Psoas muscle (tissue), 8 donors: ENCODE data around the gene MPL. TPM values are rescaled to one million over a fixed set of nuclear protein-coding genes. Genes with fewer than 3 reads are reported as not detected.

Experiments
- ATAC-seq, 4 donors: fragments of 200-7000 bp; cut with Tn5 transposase; one replicate each; pipeline ENCODE4 v1.9.1; 2020; ENCODE audit warnings: moderate library complexity in 3 of 4, mild to moderate bottlenecking in 2 of 4
- DNase-seq, 2 donors: peaks; one replicate each; pipeline ENCODE4 v3.0.0-alpha.2; 2020
- H3K27ac ChIP-seq: fragments of 200-600 bp; one replicate; pipeline ENCODE4 v1.8.0; 2022
- H3K27me3 ChIP-seq, 3 donors: fragments of 200-600 bp in 1 of 3; one replicate each; pipeline versions ENCODE4 v1.6.1 to v1.8.0; 2013 to 2022; ENCODE audit warnings: low read length in 2 of 3, mild to moderate bottlenecking in 2 of 3, moderate library complexity in 1 of 3; ENCODE audit not compliant: insufficient read depth in 3 of 3
- H3K36me3 ChIP-seq, 2 donors: fragments of 200-600 bp in 1 of 2; one replicate each; pipeline versions ENCODE4 v1.6.1 to v1.8.0; 2013 to 2022; ENCODE audit warnings: low read depth in 1 of 2, mild to moderate bottlenecking in 1 of 2, moderate library complexity in 1 of 2; ENCODE audit not compliant: insufficient read depth in 1 of 2
- H3K4me1 ChIP-seq: fragments of 200-600 bp; one replicate; pipeline ENCODE4 v1.8.0; 2022
- H3K4me3 ChIP-seq: fragments of 200-600 bp; one replicate; pipeline ENCODE4 v1.8.0; 2022; ENCODE audit warnings: mild to moderate bottlenecking
- H3K9me3 ChIP-seq: fragments of 200-600 bp; one replicate; pipeline ENCODE4 v1.8.0; 2022
- WGBS, 3 donors: extraction: QIAGEN DNeasy Blood & Tissue Kit; methylation state at CpG; one replicate each; pipeline versions ENCODE4 v1.1.6 to v1.1.7; 2013; 5-methylcytosine and 5-hydroxymethylcytosine counted together
- intact Hi-C, 2 donors: fragments of 100-400 bp; cut with DNase I; formaldehyde crosslinking; loops; one replicate each; pipeline versions ENCODE4 v1.11.0 to v1.14.2; 2022
- polyA plus RNA-seq, 3 donors: library from polyadenylated mRNA; stranded (reverse); fragments of 200-250 nt; gene quantifications; one replicate each; pipeline ENCODE4 v1.2.3, GENCODE V29; 2013
- total RNA-seq, 4 donors: library from RNA; stranded (reverse); fragmentation: NEBNext Ultra II Directional in 2 of 4; extraction: Animal tissue kit (Norgen Biotek cat#: 25700) in 2 of 4; gene quantifications; one replicate each; pipeline versions ENCODE4 v1.2.1 to v1.2.4, GENCODE V29; 2021 to 2023
- TF ChIP-seq, protein P1 (sequence below): fragments of 200-600 bp; IDR thresholded peaks from one replicate; pipeline ENCODE4 v1.8.0; 2022; ENCODE audit warnings: antibody characterized with exemption
- donor health status: healthy with polysubstance abuse.
- donor health status: DM: no; HTN: no; CAD: no; lungs with moderate emphysema.
- donor health status: Bipolar disorder and iron deficiency.
- donor health status: healthy.
- donor health status: DM: yes; HTN: yes; CAD: no.
- donor health status: DM: no; HTN: no; CAD: no.
- donor health status: DM: no; HTN: no; CAD: no.
- donor health status: DM: yes; HTN: yes; CAD: no.

The MPL gene
- total and polyA plus RNA-seq, 7 donors: 0.01 to 0.11 TPM; not detected in 5

DNA sequence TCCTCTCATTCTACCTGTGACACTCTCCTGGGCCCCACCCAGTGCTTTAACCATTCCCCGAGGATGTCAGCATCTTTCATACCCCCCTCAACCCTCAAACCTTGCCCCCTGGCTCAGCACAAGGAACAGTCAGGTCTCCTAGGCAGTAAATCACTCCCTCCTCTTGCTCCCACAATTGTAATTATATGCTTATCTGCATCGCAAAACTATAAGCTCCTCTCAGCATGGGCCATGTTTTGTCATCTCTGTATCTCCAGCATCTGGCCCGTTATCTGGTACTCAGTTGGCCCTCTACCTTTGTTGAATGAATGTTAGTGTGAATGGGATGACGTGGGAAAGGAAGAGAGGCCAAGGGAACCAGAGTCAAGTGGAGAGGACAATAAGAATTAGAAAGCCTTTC, 32.9 kb downstream of the MPL start:
- peaks cover 14% of the 10 kb centered on the region for H3K4me1 ChIP-seq

DNA sequence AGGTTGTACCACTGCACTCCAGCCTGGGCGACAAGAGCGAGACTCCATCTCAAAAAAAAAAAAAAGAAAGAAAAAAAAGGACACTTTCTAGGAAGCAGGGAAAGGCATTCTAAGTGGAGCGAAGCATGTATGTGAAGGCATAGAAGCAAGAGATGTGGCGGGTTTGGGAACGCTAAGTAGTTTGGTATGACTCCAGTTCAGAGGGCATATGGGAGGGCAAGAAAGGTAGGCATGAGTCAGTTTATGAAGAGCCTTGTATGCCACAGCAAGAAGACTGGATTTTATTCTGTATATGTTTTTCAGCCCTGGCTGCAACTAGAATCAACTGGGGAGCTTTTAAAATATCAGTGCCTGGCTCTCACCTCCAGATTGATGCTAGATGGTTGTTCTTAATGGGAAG, 34.6 kb downstream of the MPL start:
- Histone ChIP-seq H3K9me3 (no peaks in the 10 kb centered on the region), H3K36me3 (peaks cover 6 to 20% of the 10 kb centered on the region in 2 donors), H3K4me1 (peaks cover 10% of the 10 kb centered on the region), H3K4me3 (no peak overlapping the region), H3K27ac (no peak overlapping the region), H3K27me3 (no peaks in the 10 kb centered on the region)
- 94 to 97% (median 96%) methylated on average over 5 of the region's 5 CpGs for WGBS, 3 donors
- no peak for DNase-seq
- TF ChIP-seq, protein P1, sequence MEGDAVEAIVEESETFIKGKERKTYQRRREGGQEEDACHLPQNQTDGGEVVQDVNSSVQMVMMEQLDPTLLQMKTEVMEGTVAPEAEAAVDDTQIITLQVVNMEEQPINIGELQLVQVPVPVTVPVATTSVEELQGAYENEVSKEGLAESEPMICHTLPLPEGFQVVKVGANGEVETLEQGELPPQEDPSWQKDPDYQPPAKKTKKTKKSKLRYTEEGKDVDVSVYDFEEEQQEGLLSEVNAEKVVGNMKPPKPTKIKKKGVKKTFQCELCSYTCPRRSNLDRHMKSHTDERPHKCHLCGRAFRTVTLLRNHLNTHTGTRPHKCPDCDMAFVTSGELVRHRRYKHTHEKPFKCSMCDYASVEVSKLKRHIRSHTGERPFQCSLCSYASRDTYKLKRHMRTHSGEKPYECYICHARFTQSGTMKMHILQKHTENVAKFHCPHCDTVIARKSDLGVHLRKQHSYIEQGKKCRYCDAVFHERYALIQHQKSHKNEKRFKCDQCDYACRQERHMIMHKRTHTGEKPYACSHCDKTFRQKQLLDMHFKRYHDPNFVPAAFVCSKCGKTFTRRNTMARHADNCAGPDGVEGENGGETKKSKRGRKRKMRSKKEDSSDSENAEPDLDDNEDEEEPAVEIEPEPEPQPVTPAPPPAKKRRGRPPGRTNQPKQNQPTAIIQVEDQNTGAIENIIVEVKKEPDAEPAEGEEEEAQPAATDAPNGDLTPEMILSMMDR: no peak
- intact Hi-C loops: no loop called here
- no peak for ATAC-seq

More for the DNA sequence above, 32.9 kb downstream of the MPL start:
- no peak overlapping the region for H3K27ac ChIP-seq
- H3K4me3 ChIP-seq: no peak overlapping the region
- intact Hi-C loops: no loop called here
- TF ChIP-seq, protein P1: no peak
- H3K9me3 ChIP-seq: no peaks in the 10 kb centered on the region
- H3K27me3 ChIP-seq: no peaks in the 10 kb centered on the region
- 80 to 93% (median 87%) methylated on average over 4 of the region's 4 CpGs for WGBS, 3 donors
- no peak for DNase-seq
- peaks cover 3 to 12% of the 10 kb centered on the region in 2 donors for H3K36me3 ChIP-seq
- ATAC-seq: no peak

DNA sequence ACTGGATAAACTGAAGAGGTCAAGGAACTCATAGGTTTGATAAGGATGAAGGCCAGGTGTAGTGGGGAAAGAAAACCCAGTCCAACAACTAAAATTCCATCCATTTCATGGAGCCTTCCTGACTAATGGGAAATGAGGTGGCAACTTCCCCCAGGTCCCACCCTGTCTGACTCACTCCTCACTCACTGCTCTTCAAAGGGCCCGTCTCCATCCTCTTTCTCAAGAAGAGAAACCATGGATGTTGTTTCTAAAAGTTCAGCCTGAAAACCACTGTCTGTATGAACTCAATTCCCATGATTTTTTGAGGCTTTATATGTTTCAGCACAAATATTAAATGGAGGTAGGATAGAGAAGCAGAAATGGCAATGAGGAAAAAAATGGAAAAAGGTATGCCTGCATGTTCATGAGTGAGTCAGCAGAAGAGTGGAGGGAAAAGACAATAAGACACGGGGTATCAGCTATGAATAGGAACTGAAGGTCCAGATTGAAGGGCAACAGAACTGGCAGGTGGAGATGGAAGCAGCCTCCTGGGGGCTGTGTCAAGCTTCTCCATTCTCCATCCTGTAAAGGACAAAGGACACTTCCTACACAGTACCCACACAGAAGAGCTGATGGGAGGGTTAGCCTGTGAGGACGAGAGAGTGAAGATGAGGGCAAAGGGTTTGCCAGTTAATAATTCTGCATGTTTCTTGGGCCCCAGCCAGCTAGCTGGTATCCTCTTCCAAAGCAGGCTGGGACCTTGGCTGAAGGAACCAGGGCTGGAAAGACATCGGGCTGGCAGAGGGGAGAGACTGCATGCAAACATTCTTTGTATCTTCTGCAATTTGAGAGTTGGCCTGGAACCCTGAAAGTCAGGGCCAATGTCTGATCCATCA, 35.7 kb downstream of the MPL start:
- no peak overlapping the region for H3K27ac ChIP-seq
- H3K4me1 ChIP-seq: peaks cover 9% of the 10 kb centered on the region
- ATAC-seq (no peak), DNase-seq (no peak)
- intact Hi-C loops: no loop called here
- TF ChIP-seq, protein P1: no peak
- no peaks in the 10 kb centered on the region for H3K27me3 ChIP-seq
- H3K4me3 ChIP-seq: no peak overlapping the region
- WGBS, 3 donors: 30 to 47% (median 31%) methylated on average over 4 of the region's 4 CpGs
- no peaks in the 10 kb centered on the region for H3K9me3 ChIP-seq
- H3K36me3 ChIP-seq: peaks cover 6 to 30% of the 10 kb centered on the region in 2 donors

DNA sequence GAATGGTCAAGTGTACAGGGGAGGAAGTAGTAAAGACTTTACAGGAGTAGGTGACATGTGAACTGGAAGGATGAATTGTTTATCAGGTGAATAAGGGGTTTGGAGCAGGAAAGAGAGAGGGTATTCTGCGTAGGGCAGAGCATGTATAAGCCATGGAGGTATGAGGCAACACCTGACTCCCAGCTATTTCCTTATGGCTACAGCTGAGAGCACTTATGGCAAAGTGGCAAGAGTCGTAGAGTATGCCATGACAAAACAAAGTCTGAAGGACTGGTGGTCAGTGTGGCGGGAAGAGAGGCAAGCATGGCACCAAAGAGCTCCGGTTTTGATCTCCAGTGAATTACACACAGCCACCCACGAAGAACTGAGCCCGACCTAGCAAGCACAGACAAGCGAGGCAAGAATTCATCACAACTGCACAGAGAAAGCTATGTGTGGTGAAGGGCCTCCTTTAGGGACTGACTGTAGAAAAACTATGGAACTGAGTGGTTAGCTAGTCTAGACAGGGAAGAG, 39.2 kb downstream of the MPL start:
- H3K4me3 ChIP-seq: no peak overlapping the region
- H3K9me3 ChIP-seq: no peaks in the 10 kb centered on the region
- TF ChIP-seq, protein P1: no peak
- no peaks in the 10 kb centered on the region for H3K4me1 ChIP-seq
- intact Hi-C loops: no loop called here
- peaks cover 4 to 51% of the 10 kb centered on the region in 2 donors for H3K36me3 ChIP-seq
- DNase-seq (no peak), ATAC-seq (no peak)
- H3K27me3 ChIP-seq: no peaks in the 10 kb centered on the region
- H3K27ac ChIP-seq: no peak overlapping the region
- 83 to 92% (median 88%) methylated on average over 7 of the region's 7 CpGs for WGBS, 3 donors
